IPS-18a (cell line): ENCODE results near the gene PAX1.

Source experiments
- H3K27ac ChIP-seq: one replicate; pipeline ENCODE4 v1.5.1; 2013; ENCODE audit warnings: low read length
- H3K27me3 ChIP-seq: one replicate; pipeline ENCODE4 v1.6.1; 2013; ENCODE audit warnings: mild to moderate bottlenecking, low read length; ENCODE audit not compliant: control insufficient read depth, insufficient read depth
- H3K36me3 ChIP-seq: one replicate; pipeline ENCODE4 v1.6.1; 2013; ENCODE audit warnings: low read depth, low read length; ENCODE audit not compliant: control insufficient read depth
- H3K4me1 ChIP-seq: one replicate; pipeline ENCODE4 v1.6.1; 2013; ENCODE audit warnings: low read depth, low read length; ENCODE audit not compliant: control insufficient read depth
- H3K4me3 ChIP-seq: one replicate; pipeline ENCODE4 v1.5.1; 2013; ENCODE audit warnings: low read length
- H3K9ac ChIP-seq: one replicate; pipeline ENCODE4 v1.6.1; 2013; ENCODE audit warnings: mild to moderate bottlenecking, low read length, moderate library complexity
- H3K9me3 ChIP-seq: one replicate; pipeline ENCODE4 v1.6.1; 2013; ENCODE audit warnings: low read depth, low read length; ENCODE audit not compliant: control insufficient read depth

The PAX1 gene

DNA sequence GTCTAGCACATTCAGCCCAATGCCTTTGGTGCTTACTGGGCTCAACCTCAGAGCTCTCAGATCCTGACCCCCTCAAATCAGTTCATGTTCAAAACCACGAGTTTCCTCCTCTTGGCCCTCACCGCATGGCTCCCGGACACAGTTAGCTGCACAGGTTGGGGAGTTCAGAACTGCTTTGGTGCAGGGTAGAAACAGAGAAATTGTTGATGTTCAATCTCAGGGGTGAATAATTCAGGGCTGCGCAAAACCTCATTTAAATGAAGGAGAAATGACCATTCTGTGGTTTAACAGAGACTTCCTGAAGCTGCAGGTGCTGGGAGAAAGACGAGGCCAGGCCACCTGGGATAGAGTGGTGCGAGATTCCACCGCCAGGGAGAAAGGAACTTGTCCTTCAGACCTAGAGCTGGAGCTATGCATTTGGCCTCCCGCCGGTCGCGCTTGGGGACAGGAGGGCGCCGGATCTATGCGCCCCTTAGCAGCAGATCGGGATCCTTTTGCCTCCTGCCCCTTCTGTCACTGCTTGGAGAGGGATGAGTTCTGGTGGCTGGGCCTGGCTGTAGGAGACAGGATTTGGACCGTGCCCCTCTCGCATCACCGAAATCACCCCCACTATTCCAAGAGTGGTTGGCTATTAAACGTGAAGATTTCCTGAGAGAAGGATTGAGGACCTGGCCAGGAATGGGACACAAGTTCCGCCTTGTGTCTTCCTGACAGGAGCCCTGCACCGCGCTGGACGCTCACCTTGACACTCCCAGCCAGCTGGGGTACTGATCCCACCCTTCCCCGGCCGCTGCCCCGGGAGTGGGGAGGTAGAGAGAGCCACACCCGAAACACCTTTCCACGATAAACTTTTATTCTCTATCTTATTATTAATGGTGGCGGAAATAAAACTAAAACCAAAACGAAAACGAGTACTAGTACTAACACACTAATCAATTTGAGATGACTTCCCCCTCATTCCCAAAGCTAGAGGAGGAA lies 767 bp upstream of the PAX1 start:
- H3K9me3 ChIP-seq, result no peaks in the 10 kb centered on the region
- H3K27me3 ChIP-seq, result peaks cover 100% of the 10 kb centered on the region

DNA sequence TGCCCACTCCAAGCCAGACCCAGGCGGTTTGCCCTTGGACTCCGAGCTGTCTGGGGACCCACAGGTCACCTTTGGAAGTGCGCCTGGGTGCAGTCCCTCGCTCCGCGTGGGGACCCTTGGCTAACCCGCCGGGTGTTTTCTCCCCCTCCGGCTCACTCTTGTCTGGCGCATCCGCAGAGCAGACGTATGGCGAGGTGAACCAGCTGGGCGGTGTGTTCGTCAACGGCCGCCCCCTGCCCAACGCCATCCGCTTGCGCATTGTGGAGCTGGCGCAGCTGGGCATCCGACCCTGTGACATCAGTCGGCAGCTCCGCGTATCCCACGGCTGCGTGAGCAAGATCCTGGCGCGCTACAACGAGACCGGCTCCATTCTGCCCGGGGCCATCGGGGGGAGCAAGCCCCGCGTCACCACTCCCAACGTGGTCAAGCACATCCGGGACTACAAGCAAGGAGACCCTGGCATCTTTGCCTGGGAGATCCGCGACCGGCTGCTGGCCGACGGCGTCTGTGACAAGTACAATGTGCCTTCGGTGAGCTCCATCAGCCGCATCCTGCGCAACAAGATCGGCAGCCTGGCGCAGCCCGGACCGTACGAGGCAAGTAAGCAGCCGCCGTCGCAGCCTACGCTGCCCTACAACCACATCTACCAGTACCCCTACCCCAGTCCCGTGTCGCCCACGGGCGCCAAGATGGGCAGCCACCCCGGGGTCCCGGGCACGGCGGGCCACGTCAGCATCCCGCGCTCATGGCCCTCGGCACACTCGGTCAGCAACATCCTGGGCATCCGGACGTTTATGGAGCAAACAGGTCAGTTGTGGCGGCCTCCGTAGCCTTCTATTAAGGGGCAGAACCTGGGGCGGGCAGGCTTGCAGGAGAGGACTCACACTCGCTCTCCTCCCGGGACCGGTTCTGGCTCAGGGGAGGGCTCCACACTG lies 1.1 kb downstream of the PAX1 start:
- Histone ChIP-seq H3K27me3 (peaks cover 100% of the 10 kb centered on the region), H3K4me1 (peaks cover 24% of the 10 kb centered on the region), H3K4me3 (no peak overlapping the region)

More for the DNA sequence above, 767 bp upstream of the PAX1 start:
- H3K4me1 ChIP-seq, result peaks cover 28% of the 10 kb centered on the region
- no peak overlapping the region for H3K27ac ChIP-seq
- H3K9ac ChIP-seq, result no peak overlapping the region
- no peaks in the 10 kb centered on the region for H3K36me3 ChIP-seq
- H3K4me3 ChIP-seq, result no peak overlapping the region

DNA sequence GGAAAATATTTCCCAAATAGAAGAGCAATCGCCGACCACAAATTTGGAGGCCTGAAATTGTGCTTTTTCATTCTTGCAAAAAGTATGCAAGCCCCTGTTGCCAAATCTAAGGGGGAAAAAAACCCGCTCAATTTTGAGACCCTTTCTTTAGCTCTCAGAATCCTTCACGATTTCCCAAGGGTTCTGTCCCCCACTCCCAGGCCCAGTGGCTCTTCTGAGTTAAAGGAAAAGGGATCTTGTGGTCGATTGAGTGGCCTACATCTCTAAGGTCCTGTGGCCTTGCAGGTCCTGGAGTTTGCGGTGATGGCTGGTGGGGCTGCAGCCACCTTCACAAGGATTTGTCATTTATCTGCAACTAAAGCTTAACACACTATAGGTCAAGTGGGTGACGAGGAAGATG lies 1.8 kb downstream of the PAX1 start:
- peaks cover 5% of the 10 kb centered on the region for H3K9me3 ChIP-seq
- peaks cover 17% of the 10 kb centered on the region for H3K4me1 ChIP-seq
- H3K27ac ChIP-seq, result no peak overlapping the region
- no peak overlapping the region for H3K9ac ChIP-seq
- peaks cover 100% of the 10 kb centered on the region for H3K27me3 ChIP-seq
- no peak overlapping the region for H3K4me3 ChIP-seq
- no peaks in the 10 kb centered on the region for H3K36me3 ChIP-seq

More for the DNA sequence above, 1.1 kb downstream of the PAX1 start:
- Histone ChIP-seq H3K36me3 (no peaks in the 10 kb centered on the region), H3K27ac (no peak overlapping the region), H3K9me3 (peaks cover 5% of the 10 kb centered on the region), H3K9ac (no peak overlapping the region)

DNA sequence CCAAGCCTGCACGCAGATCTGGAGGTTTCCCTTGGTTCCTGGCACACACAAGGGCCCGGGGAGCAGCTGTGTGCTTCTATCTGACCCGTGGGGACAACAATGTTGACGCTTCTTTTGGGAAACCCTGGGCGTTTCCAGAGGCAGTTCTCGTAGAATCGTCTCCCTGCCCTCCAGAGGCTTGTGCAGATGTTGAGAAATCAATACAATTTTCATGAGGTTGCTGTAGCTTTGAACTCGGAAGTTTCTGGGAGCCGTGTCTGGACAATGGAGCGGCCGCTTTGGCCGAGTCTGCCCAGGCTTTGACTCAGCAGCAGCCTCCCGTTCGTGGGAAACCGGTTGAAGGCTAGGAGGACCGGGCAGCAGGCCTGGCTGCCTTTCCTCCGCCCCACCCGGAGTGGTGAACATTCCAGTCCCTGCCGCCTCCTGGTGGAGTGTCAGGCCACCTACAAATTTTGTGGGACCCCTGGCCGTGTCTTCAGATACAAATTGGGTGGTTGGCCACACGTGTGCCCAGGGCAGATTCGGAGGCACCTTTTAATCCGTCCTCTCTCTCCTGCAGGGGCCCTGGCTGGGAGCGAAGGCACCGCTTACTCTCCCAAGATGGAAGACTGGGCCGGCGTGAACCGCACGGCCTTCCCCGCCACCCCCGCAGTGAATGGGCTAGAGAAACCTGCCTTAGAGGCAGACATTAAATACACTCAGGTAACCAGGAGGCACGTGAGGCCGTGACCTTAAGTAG lies 2.7 kb downstream of the PAX1 start:
- Histone ChIP-seq H3K4me3 (no peak overlapping the region), H3K36me3 (no peaks in the 10 kb centered on the region), H3K9me3 (peaks cover 8% of the 10 kb centered on the region), H3K27ac (no peak overlapping the region), H3K4me1 (peaks cover 11% of the 10 kb centered on the region), H3K9ac (no peak overlapping the region), H3K27me3 (peaks cover 100% of the 10 kb centered on the region)

DNA sequence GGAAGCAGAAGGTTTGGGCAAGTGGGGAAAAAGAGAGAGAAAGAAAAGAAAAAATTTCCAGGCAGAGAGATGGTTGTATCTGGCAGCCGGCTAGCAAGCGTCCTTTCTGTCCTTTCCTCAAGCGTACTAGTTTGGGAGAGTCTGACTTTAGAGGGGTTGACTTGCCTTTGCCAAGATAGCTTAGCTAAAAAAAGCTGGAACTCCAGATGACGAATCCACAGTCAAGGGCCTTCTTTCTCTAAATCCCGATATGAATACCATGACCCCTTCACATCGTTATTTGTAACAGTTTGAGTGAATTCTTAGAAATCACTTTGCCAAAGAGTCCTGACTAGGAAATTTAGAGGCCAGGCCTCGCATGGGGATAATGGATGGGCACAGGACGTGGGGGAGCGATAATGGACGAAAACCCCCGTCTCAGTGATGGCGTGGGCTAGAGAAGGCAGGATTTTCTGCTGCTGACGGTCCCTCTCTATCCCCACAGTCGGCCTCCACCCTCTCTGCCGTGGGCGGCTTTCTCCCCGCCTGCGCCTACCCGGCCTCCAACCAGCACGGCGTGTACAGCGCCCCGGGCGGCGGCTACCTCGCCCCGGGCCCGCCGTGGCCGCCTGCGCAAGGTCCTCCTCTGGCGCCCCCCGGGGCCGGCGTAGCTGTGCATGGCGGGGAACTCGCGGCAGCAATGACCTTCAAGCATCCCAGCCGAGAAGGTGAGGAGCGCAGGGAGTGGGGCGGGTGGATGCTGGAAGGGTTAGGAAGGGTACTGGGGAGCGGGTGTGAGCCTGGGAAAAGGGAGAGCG lies 3.5 kb downstream of the PAX1 start:
- Histone ChIP-seq H3K4me1 (peaks cover 7% of the 10 kb centered on the region), H3K9me3 (peaks cover 8% of the 10 kb centered on the region), H3K27me3 (peaks cover 100% of the 10 kb centered on the region), H3K9ac (no peak overlapping the region), H3K4me3 (no peak overlapping the region), H3K27ac (no peak overlapping the region), H3K36me3 (no peaks in the 10 kb centered on the region)

DNA sequence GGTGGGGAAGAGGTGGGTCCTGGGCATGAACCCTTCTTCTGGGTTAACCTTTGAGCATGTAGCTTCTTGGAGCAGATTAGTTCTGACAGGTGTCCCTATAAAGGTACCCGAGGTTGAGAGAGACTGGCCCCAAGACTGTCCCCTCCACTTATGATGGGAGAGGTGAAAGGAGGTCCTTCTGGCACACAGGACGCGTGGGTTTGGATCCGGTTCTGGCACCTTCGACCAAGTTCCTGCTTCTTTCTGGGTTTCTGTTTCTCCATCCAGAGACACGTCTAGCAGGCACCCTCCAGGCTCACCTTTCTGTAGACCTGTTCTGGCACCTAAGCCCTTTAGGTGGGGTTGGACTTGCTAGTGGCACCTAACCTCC lies 4.1 kb downstream of the PAX1 start:
- H3K36me3 ChIP-seq, result no peaks in the 10 kb centered on the region
- peaks cover 100% of the 10 kb centered on the region for H3K27me3 ChIP-seq
- peaks cover 8% of the 10 kb centered on the region for H3K9me3 ChIP-seq
- H3K9ac ChIP-seq, result no peak overlapping the region
- H3K4me3 ChIP-seq, result no peak overlapping the region
- H3K4me1 ChIP-seq, result peaks cover 7% of the 10 kb centered on the region
- H3K27ac ChIP-seq, result no peak overlapping the region

DNA sequence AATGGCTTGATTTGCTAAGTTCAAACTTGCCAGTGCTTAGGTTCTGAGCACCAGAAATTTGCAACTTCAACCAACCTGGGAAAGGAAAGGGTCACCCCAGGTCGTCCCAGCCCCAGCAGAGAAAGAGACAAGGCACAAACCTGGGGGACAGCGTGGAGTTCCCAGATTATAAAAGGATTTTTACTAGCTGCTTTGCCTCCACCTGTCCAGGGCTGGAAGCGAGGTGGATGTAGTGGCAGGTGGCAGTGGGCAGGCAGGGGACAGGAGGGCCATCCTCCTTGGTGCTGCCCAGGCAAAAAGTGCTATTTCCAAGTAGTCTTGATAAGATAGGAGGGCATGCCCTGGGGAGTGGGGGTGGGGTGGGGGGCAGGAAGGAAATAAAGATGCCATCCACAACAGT lies 4.9 kb downstream of the PAX1 start:
- Histone ChIP-seq H3K9me3 (peaks cover 8% of the 10 kb centered on the region), H3K36me3 (no peaks in the 10 kb centered on the region), H3K9ac (no peak overlapping the region), H3K4me3 (no peak overlapping the region), H3K27ac (no peak overlapping the region), H3K27me3 (peaks cover 100% of the 10 kb centered on the region), H3K4me1 (peaks cover 7% of the 10 kb centered on the region)

DNA sequence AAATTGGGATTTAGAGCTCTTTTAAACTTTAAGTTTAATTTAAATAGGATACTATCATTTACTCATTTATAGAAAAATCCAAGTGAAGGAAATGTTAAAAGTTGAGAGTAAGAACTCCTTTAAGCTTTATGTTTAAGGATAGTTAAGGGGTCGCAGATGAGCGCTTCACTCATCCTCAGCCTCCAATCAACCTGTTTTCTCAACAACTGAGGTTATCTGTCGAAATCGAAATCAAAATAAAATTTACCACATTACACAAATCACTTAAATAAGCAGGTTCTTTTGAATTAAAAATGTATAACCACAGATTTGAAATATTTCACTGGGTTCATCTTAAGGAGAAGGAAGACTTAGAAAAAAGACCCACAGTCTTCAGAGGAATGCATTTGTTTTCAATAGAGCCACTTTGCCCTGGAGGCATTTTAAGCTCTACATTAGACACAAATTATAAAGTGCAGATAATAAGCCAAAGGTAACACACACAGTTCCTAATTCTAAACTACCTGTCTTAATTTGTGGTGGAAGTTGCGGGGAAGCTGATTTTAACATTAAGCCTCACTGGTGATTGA lies 5.5 kb downstream of the PAX1 start:
- no peaks in the 10 kb centered on the region for H3K36me3 ChIP-seq
- peaks cover 8% of the 10 kb centered on the region for H3K9me3 ChIP-seq
- H3K4me1 ChIP-seq, result peaks cover 8% of the 10 kb centered on the region
- no peak overlapping the region for H3K27ac ChIP-seq
- H3K4me3 ChIP-seq, result no peak overlapping the region
- H3K9ac ChIP-seq, result no peak overlapping the region
- peaks cover 100% of the 10 kb centered on the region for H3K27me3 ChIP-seq

DNA sequence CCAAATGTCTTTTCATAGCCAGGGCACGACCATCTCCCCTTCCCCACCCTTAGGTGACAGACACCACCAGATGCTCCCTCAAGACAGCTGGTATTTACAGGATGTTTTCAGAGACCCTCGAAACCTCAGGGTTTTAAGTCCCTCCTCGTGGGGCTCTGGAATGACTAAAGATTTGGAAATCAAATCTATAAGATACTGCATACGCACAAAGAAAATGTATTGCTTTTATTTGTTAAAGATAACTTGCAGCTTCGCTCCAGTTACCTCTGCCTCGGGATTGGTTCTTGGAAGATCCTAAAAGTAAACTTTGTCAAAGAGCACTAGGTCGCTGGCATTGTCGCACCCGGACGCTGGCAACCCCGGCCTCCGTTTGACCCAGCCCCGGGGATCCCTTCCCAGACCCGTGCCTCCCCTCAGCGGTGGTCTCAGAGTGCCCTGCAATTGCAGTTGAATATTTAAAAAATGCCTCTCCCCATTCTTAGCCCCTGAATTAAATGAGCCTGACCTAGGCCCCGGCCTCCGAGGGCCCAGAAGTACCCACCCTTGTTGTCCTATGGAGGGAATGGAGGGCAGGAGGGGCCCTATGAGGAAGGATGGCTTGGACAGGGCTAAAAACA lies 7.1 kb downstream of the PAX1 start:
- Histone ChIP-seq H3K4me1 (peaks cover 7% of the 10 kb centered on the region), H3K27ac (no peak overlapping the region), H3K4me3 (no peak overlapping the region), H3K27me3 (peaks cover 100% of the 10 kb centered on the region), H3K9ac (no peak overlapping the region), H3K9me3 (peaks cover 8% of the 10 kb centered on the region), H3K36me3 (no peaks in the 10 kb centered on the region)

DNA sequence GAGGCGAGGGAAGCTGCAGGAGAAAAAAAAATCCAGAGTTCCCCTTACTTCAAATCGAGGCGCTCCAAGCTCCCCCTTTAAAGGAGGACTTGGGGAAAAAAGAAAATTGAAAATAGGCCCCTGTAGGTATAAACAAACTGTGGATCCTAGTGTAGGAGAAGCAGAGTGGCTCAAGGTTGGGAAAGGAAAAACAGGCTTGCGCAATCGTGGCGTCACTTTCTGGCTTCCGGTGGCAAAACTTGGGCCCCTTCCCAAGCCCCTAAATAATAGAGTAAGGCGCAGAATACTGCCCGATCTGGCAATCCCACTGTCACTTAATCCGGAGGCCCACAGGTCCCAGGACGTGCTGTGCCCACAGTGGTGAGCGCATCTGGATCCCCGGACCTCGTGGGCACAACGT lies 8.0 kb downstream of the PAX1 start:
- Histone ChIP-seq H3K4me3 (peak overlapping the region; percentile 56), H3K27me3 (peaks cover 100% of the 10 kb centered on the region), H3K36me3 (no peaks in the 10 kb centered on the region), H3K4me1 (peaks cover 7% of the 10 kb centered on the region), H3K9ac (no peak overlapping the region), H3K9me3 (peaks cover 8% of the 10 kb centered on the region), H3K27ac (no peak overlapping the region)
